ENCODE measurements around the gene SEC23IP. TPM values are rescaled to one million over a fixed set of nuclear protein-coding genes. Genes with fewer than 3 reads are reported as not detected.
A peak's percentile ranks its signal among the peaks of the same experiment; 100 is the strongest.

Gene SEC23IP
- total RNA-seq, 2 donors from 2014 or later = 37.7 to 75.2 TPM

- intact Hi-C loops (cut with DNase I) = no loop called here
- Histone ChIP-seq H3K36me3 (no peaks in the 10 kb centered on the region), H3K27ac (no peak overlapping the region), H3K4me3 (no peak overlapping the region), H3K27me3 (replicated peaks; ENCODE audit: insufficient read depth) (no peaks in the 10 kb centered on the region), H3K9me3 (no peaks in the 10 kb centered on the region), H3K4me1 (replicated peaks) (no peaks in the 10 kb centered on the region)
- TF ChIP-seq POLR2AphosphoS5 (IDR thresholded peaks at IDR 0.05) (no peak), CTCF (IDR thresholded peaks at IDR 0.05) (no peak), POLR2A (IDR thresholded peaks at IDR 0.05) (no peak)
- no peak for DNase-seq (ENCODE audit: low spot score)
These were observed 35.9 kb downstream of the SEC23IP start for GRCh38 chr10:119928411-119928810.

DNA sequence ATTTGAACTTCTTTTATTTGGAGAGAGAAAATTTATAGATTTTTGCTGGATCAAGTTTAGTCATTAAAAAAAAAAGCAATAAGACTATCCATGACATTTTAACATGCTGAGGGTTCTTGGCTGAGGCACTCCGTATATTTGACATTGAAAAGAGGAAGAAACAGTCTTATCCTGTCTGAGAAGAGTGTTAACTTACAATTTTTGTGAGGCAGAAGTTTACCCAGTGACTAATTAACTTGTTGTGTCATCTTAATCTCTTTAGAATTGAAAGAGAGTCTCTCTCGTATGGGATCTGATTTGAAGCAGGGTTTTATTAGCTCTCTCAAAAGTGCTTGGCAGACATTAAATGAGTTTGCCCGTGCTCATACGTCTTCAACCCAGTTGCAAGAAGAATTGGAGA lies 39.3 kb downstream of the SEC23IP start:
- no peak for TF ChIP-seq POLR2AphosphoS5 (IDR thresholded peaks at IDR 0.05)
- TF ChIP-seq CTCF (IDR thresholded peaks at IDR 0.05) = no peak
- TF ChIP-seq POLR2A (IDR thresholded peaks at IDR 0.05) = no peak
- Histone ChIP-seq H3K27me3 (replicated peaks; ENCODE audit: insufficient read depth) (no peaks in the 10 kb centered on the region), H3K4me1 (replicated peaks) (no peaks in the 10 kb centered on the region), H3K36me3 (no peaks in the 10 kb centered on the region), H3K4me3 (no peak overlapping the region), H3K27ac (no peak overlapping the region), H3K9me3 (no peaks in the 10 kb centered on the region)
- 9% methylated on average over 4 of the region's 4 CpGs for WGBS
- intact Hi-C loops (cut with DNase I) = loop anchor here (5.0 kb wide), 1 partner anchor 405 kb away; no protein-coding TSS in a partner anchor
- no peak for DNase-seq (ENCODE audit: low spot score)

DNA sequence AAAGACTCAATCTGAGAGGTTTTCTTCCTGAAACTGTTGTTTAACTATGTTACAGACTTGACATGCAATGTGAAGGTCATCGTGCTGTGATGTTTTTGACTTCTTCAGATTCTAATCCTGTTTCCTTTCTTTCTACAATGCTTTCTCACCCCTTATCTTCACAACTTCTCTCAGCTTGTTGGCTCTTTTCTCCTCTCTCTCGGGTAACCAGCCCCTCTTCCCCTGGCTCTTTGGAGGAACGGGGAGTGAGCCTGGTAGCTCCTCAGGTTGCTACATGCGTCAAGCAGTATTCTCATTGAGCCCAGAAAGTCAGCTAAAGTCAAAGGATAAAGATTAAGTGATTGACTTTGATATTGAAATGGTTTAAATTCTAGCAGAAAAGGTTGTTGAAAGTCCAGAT lies 40.1 kb downstream of the SEC23IP start:
- Histone ChIP-seq H3K4me1 (replicated peaks) (no peaks in the 10 kb centered on the region), H3K27me3 (replicated peaks; ENCODE audit: insufficient read depth) (no peaks in the 10 kb centered on the region), H3K36me3 (no peaks in the 10 kb centered on the region), H3K27ac (no peak overlapping the region), H3K4me3 (no peak overlapping the region), H3K9me3 (no peaks in the 10 kb centered on the region)
- TF ChIP-seq POLR2A (IDR thresholded peaks at IDR 0.05) = no peak
- no peak for TF ChIP-seq POLR2AphosphoS5 (IDR thresholded peaks at IDR 0.05)
- TF ChIP-seq CTCF (IDR thresholded peaks at IDR 0.05) = no peak
- DNase-seq (ENCODE audit: low spot score) = no peak
- intact Hi-C loops (cut with DNase I) = loop anchor here (5.0 kb wide), 1 partner anchor 405 kb away; no protein-coding TSS in a partner anchor
- WGBS = 83% methylated on average over 4 of the region's 4 CpGs

DNA sequence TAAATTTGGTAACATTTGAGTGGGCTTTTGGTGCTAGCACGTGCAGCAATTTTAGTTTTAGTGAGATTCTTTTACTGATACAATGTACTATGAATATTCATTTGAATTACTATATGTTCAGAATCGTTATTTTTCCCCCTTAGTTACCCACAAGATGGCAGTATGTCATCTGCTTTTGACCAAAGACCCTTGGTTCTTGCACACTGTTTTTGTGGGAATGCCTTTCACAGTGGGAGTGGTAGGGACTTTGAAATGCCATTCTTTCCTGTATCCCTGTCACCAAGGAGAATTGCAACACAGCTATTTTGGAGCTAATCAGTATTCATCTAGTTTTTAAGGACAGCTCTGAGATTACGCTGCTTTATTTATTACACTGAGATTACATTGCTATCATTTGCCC lies 40.6 kb downstream of the SEC23IP start:
- Histone ChIP-seq H3K4me3 (no peak overlapping the region), H3K36me3 (no peaks in the 10 kb centered on the region), H3K27me3 (replicated peaks; ENCODE audit: insufficient read depth) (no peaks in the 10 kb centered on the region), H3K9me3 (no peaks in the 10 kb centered on the region), H3K27ac (no peak overlapping the region), H3K4me1 (replicated peaks) (no peaks in the 10 kb centered on the region)
- intact Hi-C loops (cut with DNase I) = loop anchor here (5.0 kb wide), 1 partner anchor 404 kb away; no protein-coding TSS in a partner anchor
- 60% methylated on average over 3 of the region's 3 CpGs for WGBS
- DNase-seq (ENCODE audit: low spot score) = no peak
- TF ChIP-seq CTCF (IDR thresholded peaks at IDR 0.05) = peak in 3 of 4 experiments; percentile 13 to 39 (median 18)
- TF ChIP-seq POLR2A (IDR thresholded peaks at IDR 0.05) = no peak

DNA sequence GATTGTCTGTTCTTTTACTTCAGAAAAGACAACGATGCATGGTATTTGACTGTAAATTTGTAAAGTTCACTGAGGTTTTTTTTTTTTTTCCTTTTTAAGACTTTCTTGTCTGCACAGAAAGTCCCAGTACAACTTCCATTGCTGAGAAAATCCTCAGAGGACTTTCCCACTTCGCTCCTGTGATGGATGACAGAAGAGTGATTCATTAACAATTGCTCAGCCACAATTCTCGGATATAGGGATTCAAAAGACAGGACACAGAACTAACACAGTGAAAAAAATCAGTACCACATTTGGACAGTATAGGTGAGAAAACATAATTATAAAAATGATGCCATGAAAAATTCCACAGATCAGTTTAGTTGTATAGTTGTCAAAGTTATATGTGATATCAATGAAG lies 48.0 kb downstream of the SEC23IP start:
- 86% methylated on average over 3 of the region's 3 CpGs for WGBS
- no peaks in the 10 kb centered on the region for H3K4me1 ChIP-seq (replicated peaks)
- TF ChIP-seq POLR2AphosphoS5 (IDR thresholded peaks at IDR 0.05) (no peak), CTCF (IDR thresholded peaks at IDR 0.05) (no peak), POLR2A (IDR thresholded peaks at IDR 0.05) (no peak)
- DNase-seq (ENCODE audit: low spot score) = no peak
- no peak overlapping the region for H3K4me3 ChIP-seq
- intact Hi-C loops (cut with DNase I) = no loop called here
- no peaks in the 10 kb centered on the region for H3K27me3 ChIP-seq (replicated peaks; ENCODE audit: insufficient read depth)
- H3K27ac ChIP-seq = no peak overlapping the region
- H3K36me3 ChIP-seq = peaks cover 0 to 3% of the 10 kb centered on the region in 2 donors
- H3K9me3 ChIP-seq = no peaks in the 10 kb centered on the region

Measured in prostate gland (tissue), 2 donors.